ENCODE data around the gene ZNF554.
"Not testable (repeated sequence)": the region's sequence is repeated elsewhere in the genome, so short reads cannot be mapped to it uniquely, and the experiment has no call there.

ZNF554 gene

DNA sequence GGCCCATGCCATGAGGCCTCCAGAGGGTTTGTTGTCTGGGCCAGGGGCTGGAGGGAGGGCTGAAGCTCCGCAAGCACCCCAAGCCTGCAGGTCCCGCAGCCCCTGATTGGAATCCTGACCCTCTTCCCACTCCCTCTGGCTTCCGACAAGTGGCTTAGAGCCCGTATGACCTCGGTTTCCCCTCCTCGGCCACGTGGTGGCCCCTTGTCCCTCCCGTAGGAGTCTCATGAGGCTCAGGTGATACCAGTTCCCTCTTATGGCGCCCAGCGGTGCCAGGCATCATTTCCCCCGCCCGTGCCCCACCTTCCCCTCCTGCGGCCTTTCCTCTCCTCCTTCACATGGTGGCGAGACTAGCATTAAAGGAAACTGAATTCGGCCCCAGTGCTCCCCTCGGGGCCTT, 28.2 kb upstream of the ZNF554 start:
- no peak for DNase-seq

DNA sequence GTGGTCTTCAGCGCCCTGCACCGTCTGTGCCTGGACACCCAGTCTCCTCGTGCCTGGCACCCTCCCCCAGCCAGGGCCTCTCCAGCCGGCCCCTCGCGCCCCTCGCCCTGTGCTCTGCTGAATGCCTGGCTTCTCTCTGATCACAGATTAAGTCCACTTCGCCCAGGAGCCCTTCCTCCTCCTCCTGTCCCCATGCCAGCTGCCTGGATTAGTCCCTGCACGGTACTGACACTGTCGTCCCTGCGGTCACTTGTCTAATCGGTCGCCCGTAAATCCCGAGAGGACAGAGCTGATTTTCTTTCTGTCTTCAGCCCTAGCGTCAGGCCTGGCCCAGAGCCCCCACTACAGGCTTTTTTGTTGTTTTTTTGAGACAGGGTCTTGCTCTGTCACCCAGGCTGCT, 27.8 kb upstream of the ZNF554 start:
- DNase-seq = no peak

DNA sequence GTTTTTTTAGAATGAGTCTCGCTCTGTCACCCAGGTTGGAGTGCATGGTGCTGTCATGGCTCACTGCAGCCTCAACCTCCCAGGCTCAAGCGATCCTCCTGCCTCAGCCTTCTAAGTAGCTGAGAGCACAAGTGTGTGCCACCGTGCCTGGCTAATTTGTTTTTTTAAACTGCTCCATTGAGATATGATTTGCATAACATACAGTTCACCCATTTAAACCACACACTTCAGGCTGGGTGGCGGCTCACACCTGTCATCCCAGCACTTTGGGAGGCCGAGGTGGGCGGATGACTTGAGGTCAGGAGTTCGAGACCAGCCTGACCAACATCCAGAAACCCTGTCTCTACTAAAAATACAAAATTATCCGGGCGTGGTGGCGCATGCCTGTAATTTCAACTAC, 27.0 kb upstream of the ZNF554 start:
- not testable (repeated sequence) for DNase-seq

DNA sequence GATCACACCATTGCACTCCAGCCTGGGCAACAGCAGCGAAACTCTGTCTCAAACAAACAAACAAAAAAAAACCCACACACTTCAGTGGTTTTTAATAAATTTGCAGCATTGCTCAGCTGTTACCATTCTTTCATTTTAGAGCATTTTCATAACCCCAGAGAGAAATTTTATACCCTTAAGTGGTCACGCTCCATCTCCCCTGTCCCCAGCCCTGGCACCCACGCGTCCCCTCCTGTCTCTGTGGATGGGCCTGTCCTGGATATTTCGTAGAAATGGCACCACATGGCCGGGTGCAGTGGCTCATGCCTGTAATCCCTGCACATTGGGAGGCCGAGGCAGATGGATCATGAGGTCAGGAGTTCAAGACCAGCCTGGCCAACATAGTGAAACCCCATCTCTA, 26.5 kb upstream of the ZNF554 start:
- DNase-seq = no peak

DNA sequence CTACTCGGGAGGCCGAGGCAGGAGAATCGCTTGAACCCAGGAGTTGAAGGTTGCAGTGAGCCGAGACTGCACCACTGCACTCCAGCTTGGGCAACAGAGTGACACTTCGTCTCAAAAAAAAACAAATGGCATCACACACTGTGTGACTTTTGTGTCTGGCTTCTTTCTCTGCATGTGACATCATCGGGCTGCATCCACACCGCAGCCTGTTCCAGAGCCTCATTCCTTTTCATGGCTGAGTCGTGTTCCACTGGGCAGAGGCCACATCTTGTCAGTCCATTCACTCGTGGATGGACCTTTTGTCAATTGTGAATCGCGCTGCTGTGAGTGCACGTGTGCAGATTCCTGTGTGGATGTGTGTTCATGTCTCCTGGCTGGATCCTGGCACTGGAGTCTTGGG, 26.1 kb upstream of the ZNF554 start:
- no peak for DNase-seq

DNA sequence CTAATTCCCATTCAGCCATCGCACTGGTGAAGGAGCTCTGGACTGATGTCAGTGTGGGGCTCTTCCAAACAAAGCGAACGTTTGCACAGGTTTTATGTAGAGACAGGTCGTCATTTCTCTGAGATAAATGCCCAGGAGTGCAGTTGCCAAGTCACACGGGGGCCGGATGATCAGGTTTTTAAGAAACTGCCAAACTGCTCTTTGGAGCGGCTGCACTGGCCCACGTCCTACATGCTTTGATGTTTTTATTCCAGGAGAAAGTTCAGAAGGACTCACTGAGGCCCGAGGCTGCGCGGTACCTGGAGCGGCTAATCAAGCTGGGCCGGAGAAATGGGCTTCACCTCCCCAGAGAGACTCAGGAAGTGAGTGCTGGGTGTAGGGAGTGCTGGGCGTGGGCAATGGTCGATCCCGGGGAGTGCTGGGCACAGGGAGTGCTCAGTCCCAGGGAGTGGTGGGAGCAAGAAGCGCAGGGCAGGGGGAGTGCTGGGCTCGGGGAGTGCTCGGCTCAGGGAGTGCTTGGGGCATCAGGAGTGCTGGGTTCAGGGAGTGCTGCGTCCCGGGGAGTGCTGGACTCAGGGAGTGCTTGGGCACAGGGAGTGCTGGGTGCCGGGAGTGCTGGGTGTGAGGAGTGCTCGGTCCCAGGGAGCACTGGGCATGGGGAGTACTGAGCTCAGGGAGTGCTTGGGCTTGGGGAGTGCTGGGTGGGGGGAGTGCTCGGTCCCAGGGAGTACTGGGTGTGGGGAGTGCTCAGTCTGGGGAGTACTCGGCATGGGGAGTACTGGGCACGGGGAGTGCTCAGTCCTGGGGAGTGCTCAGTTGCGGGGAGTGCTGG, 23.6 kb upstream of the ZNF554 start:
- no peak for DNase-seq

DNA sequence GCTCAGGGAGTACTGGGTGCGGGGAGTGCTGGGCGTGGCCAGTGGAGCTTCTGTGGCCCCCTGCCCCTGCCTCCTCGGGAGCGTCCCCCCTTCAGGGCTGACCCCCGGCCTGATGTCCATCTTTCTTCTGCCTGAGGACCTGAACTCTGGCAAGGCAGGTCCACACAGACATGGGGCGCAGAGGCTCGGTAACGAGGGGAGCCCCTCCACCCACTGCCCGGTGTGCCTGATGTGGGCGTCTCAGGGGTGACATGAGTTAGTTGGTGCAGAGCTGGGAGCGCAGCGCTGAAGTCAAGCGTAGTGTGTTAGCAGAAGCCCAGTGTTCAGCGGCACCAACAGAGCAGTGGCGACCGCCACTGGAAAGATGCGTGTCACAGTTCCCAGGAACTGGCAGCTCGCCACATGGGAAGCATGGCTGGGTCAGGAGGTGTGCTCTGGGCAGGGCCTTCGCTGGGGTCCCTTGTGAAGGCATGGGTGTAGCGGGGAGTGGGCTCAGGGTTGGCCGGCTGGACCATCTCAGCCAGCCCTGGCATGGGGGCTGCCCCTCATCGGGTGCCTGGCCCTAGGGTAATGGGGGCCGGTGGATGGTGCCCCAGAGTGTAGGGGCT, 22.9 kb upstream of the ZNF554 start:
- no peak for DNase-seq

DNA sequence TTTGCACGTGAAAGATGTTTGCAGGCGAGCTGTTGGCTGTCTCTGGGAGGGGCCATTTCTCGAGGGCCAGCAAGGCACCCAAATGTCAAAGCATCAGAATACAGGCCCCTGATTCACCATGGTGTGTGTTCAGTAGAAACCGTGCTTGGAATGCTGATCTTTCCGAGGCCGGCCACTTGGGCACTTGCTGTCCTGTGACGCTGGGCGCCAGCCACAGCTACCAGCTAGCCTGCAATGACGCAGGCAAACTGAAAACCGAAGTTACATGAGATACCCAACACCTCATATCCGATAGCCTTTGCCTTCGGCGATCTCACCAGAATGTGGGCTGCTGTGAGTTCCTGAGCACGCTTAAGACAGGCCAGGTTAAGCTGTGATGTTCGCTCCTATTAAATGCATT, 22.4 kb upstream of the ZNF554 start:
- no peak for DNase-seq

DNA sequence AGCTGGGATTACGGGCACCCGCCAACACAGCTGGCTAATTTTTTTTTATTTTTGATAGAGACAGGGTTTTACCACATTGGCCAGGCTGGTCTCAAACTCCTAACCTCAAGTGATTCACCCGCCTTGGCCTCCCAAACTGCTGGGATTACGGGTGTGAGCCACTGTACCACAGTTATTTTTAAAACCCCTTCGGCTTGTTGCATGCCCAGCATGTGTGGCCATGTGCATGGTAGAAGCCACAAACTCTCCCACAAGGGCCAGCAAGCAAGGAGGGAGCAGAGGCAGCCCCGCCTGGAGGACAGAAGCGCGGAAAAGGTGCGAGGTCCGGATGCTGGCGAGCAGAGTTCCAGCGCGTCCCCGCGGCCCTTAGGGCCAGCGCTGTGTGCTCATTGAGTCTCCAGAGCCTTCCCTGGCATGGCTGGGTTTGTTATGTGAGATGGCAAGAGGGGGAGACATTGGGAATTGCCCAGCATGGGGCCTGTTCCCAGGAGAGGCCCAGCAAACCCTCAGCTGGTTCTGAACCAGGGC, 21.4 kb upstream of the ZNF554 start:
- no peak for DNase-seq

DNA sequence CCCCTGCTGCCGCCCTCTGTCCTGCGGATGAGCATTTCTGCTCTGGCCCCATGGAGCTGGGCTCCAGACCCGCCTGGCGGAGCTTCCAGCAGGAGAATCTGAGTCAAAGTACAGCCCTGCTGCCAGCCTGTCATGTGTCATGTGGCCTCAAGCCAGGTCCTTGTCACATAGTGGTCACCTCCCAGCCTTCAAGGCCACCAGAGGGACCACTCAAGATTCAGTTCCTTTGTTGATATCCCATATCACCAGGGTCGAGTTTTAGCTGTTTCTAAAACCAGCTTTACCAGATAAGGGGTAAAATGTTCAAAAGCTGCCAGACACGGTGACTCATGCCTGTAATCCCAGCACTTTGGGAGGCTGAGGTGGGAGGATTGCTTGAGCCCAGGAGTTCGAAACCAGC, 20.9 kb upstream of the ZNF554 start:
- DNase-seq = no peak

DNA sequence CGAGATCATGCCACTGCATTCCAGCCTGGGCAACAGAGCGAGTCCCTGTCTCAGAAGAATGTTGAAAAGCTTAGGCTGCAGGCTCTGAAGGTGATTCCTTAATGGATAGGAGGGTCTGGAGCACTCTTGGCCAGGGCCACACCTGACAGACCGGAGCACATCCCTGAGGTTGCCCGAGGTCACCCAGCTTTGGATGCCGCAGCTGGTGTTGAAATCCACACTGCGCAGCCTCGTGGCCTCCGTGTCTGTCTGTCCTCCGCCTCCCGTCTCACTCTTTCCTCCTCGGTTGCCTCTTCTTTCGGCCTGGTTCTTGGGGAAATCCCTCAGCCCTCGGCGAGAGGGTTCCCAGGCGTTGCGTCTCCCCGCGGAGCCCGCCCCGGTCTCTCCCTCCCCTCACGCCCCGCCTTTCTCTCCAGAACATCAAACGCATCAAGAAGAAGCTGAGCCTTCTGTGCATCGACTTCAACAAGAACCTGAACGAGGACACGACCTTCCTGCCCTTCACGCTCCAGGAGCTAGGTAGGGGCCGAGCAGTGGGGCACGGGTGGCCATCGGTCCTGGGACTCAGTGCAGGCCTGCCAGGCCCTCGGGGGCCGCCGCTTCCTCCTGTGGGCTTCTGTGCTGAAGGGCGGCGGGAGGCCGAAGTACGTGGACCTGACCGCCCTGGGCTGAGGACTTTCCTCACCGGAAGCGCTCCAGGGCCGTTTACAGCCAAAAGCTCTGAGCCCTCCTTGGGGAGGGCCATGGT, 20.2 kb upstream of the ZNF554 start:
- no peak for DNase-seq

DNA sequence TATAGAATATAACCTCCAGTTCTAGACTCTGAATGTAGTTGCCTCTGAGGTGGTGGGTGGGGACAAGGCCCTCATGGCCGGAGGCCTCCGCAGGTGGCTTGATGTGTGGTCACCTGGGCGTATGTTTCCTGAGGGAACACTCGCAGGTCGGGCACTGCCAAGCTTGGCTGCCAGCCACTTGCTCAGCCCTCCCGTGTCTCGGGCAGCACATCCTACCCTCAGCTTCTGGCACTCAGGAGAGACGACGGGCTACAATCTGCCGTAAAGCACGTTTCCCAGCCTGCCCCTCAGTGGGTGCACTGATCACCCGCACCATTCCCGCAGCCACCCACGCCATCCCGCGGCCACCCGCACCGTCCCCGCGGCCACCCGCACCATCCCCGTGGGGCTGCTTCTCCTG, 19.2 kb upstream of the ZNF554 start:
- DNase-seq = no peak

DNA sequence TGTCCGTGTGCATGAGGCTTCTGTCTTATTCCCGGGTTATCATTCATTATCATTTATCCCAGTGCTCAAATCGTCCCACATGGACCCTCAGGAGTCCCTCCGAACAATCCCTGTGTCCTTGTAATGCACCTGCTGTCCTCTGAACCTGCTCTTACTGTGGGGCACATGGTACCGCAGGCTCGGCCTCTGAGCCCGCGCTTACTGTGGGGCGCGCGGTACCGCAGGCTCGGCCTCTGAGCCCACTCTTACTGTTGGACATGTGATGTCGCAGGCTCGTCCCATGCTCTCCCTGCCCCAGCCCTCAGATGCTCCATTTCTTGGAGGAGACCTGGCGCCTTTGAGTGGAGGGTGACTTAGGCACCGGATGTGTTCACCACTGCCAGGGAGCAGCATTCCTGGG, 16.8 kb upstream of the ZNF554 start:
- no peak for DNase-seq

DNA sequence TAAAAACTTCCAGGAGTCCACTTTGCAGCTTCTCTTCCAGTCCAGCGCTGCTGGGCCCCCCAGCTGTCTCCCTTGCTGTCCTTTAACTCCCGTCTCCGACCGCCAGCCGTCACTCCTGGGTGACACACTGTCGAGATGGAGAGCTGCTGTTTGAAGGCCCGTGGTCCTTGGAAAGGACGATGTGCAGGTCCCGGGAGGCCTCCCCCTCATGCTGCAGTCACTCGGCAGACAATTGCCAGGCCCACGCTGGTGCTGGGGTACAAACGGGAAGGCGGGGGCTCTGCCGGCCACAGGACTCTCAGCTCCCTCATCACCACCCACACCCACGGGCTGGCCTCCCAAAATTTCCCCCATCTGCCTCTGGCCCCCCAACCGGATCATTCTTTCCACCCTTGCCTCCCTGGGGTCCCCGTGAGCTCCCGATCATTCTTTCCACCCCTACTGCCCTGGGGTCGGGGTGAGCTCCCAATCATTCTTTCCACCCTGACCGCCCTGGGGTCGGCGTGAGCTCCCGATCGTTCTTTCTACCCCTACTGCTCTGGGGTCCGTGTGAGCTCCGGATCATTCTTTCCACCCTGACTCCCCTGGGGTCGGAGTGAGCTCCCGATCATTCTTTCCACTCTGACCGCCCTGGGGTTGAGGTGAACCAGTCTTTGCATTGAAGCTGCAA, 16.0 kb upstream of the ZNF554 start:
- no peak for DNase-seq

DNA sequence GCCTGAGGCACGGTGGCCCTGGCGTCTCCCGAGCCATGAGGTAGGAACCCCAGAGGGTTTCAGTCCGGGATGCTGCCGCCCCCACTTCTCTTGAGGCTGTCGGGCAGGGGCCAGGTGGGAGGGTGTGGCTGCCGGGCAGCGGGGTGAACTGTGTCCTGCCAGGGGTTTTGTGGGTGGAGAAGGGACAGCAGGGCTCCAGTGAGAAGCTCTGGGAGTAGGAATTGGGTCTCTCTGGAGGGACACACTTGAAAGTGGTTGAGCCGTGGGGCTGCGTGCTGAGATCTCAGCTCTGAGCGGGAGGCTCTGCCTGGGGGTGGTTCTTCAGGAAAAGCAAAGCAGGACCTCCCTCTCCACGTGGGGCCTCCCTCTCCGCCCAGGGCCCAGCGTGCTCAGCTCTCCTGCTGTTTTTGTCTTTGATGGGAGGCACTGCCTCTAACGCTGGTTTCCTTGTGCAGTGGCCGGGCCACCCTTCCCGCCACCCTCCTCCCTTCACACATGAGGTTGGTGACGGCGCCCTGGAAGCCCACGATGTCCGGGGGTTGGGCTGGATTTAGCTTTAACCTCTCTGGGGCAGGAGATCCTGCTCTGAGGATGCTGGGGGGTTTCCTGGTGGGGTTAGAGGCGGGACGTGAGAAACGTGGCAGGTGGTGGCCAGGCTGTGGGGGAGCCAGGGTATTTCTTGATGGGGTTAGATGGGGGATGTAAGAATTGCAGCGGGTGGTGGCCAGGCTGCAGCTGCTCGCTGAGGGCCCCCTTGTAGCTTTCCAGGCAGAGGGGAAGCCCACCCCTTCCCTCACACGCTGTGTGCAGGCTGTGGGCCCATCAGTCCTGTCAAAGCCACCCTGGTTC, 15.3 kb upstream of the ZNF554 start:
- DNase-seq = no peak

DNA sequence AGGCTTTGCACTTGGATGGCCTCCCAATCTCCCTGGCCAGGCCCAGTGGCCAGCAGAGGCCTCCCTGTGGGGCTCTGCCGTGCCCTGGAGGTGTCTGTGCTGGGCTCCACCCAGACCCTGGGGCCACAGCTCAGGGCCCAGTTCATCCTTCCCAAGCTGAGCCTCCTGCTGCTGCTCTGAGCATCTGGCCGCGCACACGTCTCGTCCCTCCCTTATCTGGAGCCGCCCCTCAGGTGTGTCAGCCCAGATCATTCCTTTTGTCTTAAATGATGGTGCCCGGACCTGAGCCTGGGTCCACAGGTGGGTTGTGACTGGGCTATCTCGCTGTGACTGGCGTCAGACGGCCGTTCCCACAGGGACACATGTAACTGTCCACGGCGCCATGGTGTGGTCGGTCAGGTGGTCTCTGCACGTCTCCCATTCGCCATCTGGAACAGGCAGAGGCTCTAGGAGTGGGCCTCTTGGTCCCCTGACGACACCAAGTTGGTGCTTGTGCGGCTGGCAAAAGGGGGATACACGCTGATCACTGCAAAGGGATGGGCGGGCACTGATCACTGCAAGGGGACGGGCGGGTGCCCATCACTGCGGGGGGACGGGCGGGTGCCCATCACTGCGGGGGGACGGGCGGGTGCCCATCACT, 14.3 kb upstream of the ZNF554 start:
- no peak for DNase-seq

DNA sequence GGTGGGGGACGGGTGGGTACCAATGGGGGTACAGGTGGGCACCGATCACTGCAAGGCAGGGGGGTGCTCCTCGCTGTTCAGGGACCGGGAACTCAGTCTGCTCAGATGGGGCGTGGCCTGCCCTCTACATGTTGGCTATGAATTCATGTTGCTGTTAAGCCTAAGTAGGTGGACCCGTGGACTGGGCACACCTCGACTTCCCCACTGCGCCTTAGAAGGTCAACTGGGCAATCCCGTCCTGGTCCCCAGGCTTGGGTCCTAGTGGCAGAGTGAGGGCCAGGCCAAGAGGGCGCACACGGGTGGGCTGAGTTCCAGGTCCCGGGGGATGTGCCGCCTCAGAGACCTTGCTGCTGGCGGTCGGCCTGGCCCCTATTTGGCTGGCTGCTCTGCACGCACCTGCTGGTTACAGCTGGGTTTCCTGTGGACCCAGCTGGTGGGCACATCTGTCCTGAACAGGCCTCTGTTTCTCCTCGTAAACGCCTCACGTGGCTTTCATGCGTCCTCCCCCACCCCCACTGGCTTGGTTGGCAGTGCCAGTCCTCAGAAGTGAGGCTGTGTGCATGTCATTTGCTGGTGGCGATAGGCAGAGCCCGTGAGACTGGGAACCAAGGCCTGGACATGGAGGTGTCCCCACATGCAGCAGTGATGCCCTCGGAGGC, 13.5 kb upstream of the ZNF554 start:
- DNase-seq = no peak

DNA sequence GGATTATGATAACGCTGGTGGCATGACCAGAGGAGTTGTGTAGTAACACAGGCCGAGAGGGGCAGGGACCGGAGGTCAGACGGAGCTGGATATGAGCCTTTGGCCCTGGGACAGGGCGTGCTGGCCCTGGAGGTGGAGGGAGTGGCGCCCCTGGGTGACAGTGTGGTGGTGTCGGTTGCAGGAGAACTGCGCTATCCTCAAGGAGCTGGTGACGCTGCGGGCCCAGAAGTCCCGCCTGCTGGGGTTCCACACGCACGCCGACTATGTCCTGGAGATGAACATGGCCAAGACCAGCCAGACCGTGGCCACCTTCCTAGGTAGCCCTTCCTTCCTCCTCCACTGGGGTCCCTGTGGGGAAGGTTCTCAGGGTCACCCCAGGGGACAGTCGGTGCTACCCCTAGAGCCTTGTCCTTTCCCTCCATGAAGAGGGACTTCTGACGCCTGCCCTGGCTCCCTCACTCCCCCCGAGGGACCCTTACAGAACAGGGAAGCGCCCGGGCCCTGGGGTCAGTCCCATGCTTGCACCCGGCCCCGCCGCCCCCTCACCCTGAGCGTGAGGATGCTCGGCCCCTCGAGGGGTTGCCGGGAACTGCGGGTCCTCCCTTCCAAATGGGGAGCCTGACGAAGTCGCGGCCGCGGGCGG, 12.8 kb upstream of the ZNF554 start:
- no peak for DNase-seq

DNA sequence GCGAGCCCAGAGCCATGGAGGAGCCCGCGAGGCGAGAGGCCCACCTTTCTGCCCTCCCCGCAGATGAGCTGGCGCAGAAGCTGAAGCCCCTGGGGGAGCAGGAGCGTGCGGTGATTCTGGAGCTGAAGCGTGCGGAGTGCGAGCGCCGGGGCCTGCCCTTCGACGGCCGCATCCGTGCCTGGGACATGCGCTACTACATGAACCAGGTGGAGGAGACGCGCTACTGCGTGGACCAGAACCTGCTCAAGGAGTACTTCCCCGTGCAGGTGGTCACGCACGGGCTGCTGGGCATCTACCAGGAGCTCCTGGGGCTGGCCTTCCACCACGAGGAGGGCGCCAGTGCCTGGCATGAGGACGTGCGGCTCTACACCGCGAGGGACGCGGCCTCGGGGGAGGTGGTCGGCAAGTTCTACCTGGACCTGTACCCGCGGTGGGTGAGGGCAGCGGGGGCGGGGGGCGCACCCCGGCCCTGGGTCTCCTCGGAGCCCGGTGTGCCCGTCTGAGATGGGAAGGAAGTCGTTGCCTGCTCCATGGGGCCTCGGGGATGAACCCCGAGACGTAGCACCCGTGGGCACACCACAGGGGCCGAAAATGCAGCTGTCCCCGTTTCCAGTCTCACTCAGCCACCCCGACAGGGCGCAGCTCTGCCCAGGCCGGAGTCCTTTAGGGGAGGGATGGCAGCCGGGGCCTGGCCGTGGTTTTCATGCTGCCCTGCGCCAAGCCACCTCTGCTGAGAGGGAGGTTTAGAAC, 12.1 kb upstream of the ZNF554 start:
- DNase-seq = no peak
